Keratinocyte (primary cell): ENCODE data around the gene ZSCAN2.

ENCODE experiments used
- EZH2 ChIP-seq: IDR thresholded peaks from one replicate; pipeline ENCODE4 v1.6.1; 2012; ENCODE audit warnings: inconsistent platforms, mild to moderate bottlenecking, low read length, moderate library complexity
- TF ChIP-seq, protein P1 (sequence below), 3 experiments: IDR thresholded peaks in 1 of 3; conservative IDR thresholded peaks in 1 of 3; optimal IDR thresholded peaks in 1 of 3; 2 replicates in 2 of 3; 3 replicates in 1 of 3; pipeline versions ENCODE3 to v1.5.1; 2011; ENCODE audit warnings: low read length in 3 of 3, mild to moderate bottlenecking in 3 of 3, moderate library complexity in 2 of 3, control low read depth in 1 of 3, inconsistent platforms in 1 of 3; ENCODE audit not compliant: insufficient read depth in 2 of 3; ENCODE audit errors: extremely low read depth in 1 of 3

DNA sequence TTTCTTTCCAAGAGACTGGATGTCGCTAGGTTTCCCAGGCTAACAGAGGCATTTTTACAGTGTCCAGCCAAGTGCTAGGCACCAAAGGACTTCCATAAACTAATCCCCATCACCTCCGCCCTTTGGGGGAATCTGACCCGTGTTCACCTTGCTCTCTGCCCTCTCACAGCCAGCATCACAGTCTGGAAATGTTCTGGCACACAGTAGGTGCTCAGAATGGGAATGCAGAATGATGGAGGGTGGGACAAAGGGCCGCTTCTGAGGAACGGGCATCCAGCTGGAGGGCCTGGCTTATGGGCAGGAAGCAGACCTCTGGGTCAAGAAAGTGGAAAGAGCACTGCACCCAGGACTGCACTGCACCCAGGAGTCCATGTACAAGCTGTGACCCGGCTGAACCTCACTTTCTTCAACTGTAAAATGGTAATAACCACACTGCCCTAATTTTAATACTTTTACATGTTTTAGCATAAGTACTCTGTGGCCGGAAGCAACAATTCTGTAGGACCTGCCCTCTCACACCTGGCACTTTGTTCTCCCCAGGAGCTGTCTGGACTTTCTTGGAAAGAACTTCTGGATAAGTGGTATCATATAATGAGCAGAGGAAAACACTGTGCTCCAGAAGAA lies 58.1 kb downstream of the ZSCAN2 start:
- TF ChIP-seq, protein P1, sequence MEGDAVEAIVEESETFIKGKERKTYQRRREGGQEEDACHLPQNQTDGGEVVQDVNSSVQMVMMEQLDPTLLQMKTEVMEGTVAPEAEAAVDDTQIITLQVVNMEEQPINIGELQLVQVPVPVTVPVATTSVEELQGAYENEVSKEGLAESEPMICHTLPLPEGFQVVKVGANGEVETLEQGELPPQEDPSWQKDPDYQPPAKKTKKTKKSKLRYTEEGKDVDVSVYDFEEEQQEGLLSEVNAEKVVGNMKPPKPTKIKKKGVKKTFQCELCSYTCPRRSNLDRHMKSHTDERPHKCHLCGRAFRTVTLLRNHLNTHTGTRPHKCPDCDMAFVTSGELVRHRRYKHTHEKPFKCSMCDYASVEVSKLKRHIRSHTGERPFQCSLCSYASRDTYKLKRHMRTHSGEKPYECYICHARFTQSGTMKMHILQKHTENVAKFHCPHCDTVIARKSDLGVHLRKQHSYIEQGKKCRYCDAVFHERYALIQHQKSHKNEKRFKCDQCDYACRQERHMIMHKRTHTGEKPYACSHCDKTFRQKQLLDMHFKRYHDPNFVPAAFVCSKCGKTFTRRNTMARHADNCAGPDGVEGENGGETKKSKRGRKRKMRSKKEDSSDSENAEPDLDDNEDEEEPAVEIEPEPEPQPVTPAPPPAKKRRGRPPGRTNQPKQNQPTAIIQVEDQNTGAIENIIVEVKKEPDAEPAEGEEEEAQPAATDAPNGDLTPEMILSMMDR (optimal IDR thresholded peaks at IDR 0.05 in 1 of 3, IDR thresholded peaks at IDR 0.05 in 1 of 3, conservative IDR thresholded peaks at IDR 0.05 in 1 of 3; ENCODE audit: extremely low read depth in 1 of 3, insufficient read depth in 2 of 3, low read length in 3 of 3): no peak
- no peak for TF ChIP-seq EZH2
